Esophagus squamous epithelium (tissue), 4 donors: Measurements from ENCODE around the gene TAF5.
A peak's percentile ranks its signal among the peaks of the same experiment; 100 is the strongest.

Source experiments
- CTCF ChIP-seq, 6 experiments: fragments of 450-650 bp in 4 of 6; fragments of 200-600 bp in 2 of 6; sonication (generic) in 2 of 6; IDR thresholded peaks; one replicate each; pipeline ENCODE4 v1.5.1; 2016 to 2019; ENCODE audit warnings: antibody characterized with exemption in 6 of 6, mild to moderate bottlenecking in 4 of 6, moderate library complexity in 4 of 6
- POLR2A ChIP-seq, 4 donors: fragments of 450-650 bp; IDR thresholded peaks; one replicate each; pipeline ENCODE4 v1.6.1; 2017; ENCODE audit warnings: antibody characterized with exemption in 4 of 4, mild to moderate bottlenecking in 4 of 4, moderate library complexity in 3 of 4

GRCh38 chr10:103416436-103417147 lies 48.8 kb downstream of the TAF5 start:
- TF ChIP-seq POLR2A (IDR thresholded peaks at IDR 0.05) (no peak), CTCF (IDR thresholded peaks at IDR 0.05) (peak; percentile 49 to 65 (median 60))
